GM19468 (cell line): ENCODE data around the gene HOXC6.

ENCODE experiments used
- ATAC-seq: cut with Tn5 transposase; IDR thresholded peaks from one replicate; pipeline ENCODE4 v1.9.1; 2021; ENCODE audit warnings: mild to moderate bottlenecking, moderate library complexity, moderate number of reproducible peaks; ENCODE audit not compliant: unreplicated experiment; ENCODE audit errors: extremely low read depth

HOXC6 gene

DNA sequence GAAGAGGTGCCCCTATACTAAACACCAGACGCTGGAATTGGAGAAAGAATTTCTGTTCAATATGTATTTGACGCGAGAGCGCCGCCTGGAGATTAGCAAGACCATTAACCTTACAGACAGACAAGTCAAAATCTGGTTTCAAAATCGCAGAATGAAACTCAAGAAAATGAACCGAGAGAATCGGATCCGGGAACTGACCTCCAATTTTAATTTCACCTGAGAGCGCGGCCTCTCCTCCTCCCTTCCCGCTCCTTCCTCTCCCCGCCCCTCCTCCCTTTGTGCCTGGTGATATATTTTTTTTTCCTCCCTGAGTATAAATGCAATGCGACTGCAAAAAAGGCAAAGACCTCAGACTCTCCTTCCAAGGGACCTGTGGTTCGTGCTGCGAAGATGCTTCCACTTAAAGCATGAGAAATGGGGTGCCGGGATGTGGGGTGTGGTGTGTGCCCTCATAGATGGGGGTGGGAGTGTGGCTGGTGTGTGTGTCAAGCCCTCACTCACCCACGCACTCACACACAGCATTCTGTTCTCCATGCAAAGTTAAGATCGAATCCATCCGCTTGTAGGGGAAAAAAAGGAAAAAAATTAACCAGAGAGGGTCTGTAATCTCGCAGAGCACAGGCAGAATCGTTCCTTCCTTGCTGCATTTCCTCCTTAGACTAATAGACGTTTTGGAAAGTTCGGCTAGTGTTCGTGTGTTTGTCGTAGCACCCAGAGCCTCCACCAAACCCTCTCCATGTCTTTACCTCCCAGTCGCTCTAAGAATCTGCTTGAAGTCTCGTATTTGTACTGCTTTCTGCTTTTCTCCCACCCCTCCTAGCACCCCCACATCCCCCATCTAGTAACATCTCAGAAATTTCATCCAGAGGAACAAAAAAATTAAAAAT lies 38.8 kb upstream of the HOXC6 start:
- ATAC-seq = no peak

DNA sequence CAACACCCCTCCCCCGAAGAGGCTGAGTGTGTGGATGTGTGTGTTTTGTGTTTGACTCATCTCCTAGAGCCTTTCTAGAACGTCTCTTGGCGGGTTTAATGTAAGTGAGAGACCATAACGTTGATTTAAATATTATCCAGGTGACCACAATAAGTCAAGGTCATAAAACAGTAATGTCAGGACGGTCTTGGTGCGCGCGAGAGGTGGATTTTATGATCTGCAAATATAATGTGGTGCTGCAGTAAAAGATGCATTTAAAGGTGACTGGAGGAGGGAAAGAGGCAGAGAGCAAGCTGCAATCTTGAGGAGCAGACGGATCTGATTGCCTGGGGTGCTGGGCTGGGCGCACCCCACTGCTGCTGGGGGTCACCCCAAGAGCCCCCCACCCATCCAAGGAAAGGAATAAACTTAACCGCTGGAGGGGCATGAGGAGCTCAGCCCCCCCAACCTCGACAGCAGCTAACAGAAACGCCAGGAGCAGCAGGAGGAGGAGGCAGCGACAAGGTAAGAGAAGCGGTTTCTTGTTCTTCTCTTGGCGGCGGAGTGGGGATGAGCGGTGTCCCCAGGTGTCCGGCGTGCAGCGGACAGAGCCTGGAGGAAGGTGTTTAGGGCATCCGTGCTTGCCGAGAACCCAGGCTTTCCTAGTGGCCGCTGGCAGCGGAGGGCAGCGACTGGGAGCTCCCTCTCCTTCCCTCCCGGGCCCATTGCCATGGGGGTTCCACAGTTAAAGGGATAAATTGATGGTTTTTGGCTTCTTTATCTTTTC lies 37.7 kb upstream of the HOXC6 start:
- ATAC-seq = no peak

GRCh38 chr12:53991077-53991460 lies 37.2 kb upstream of the HOXC6 start:
- ATAC-seq = no peak

DNA sequence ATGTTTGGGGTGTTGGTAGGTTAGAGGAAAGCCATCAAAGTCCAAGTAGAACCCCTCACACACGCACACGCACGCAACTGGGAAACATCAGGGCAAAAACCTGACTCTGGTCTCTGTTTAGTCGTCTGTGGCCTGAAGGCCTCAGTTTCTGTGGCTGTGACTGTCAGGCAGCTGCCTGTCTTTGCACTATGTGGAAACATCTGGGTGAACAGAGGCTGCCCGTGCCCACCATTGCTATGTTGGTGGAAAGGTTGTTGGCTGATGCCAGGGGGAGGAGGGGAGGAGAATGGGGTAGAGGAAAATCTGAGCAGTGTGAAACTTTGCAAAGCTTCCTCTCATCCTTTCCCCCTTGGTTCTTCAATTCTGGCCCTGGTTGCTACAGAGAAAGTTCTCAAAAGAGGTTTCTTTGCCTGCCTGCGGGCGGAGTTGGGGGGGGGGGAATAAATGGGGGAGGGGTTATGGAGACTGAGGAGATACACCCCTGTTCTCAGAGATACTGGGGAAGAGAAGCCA lies 35.8 kb upstream of the HOXC6 start:
- ATAC-seq = no peak

DNA sequence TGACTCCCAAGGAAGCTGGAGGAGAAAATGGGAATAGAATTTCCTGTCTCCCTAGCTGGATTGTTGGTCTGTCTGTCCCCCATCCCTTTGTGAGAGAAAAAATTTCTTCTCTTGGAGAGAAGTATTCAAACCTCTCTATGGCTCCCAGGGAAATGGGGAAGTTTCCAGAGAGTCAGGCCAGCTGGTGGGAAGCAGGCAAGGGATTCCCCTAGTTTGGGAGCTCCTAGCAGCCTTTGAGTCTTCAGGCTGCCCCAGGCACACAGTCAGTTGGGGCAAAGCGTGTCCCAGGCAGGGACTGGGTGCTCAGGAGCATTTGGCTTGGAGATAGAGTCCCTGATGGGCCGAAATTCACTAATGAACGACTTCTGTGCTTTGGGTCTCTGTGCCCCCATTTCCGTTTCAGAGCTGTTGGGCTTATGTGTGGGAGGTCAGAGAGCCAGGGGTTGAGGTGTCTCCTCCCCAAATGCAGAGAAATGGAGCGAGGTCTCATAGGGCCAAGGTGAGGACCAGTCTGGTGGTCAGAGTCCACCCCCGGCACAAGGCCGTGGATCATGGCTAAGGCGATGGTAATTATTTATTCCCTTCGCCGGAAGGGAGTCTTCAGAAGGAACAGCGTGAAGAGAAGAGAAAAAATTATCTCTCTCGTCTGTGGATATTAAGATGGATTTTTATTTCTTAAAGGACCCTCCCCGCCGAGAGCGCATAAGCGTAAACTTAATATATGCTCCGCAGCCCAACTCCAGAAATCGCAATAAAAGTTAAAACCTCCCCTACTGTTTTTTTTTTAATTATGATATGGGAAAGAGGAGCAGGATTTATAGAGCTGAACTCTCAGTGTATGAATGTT lies 34.9 kb upstream of the HOXC6 start:
- no peak for ATAC-seq

GRCh38 chr12:53994009-53994263 lies 34.3 kb upstream of the HOXC6 start:
- no peak for ATAC-seq

DNA sequence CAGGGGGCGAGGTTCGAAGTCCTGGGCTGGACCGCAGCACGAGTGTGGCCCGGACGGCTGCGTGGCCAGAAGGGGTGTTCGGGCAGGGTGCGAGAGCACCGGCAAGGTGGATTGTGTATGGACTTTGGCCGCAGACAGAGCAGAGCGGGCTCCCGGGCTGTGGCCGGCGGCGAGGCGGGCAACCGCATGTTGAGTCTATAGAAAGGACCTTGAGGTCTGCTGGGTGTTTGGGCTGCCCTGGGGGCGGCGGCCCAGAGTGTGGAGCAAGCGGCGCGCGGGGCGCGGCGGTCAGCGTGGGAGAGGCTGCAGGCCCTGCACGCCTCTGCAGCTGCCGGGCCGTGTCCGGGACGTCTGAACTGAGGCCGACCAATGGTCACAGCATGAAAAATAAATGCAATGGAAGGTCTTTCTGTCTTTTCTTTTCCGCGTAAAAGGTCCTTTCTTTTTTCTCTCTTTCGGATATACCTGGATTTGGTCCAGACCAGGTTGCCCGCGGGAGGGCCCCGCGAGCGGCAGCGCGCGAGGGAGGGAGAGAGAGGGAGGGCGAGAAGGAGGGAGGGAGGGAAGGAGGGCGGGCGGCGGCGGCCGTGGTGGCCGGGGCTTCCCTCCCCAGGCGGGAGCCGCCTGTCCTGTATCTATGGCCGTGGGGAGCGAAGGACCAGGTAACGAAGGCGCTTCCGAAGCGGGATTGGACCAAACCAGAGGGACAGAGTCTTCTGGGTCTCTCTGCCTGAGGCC lies 33.8 kb upstream of the HOXC6 start:
- no peak for ATAC-seq

- no peak for ATAC-seq
Observed at GRCh38 chr12:53995002-53995377, 33.2 kb upstream of the HOXC6 start.

DNA sequence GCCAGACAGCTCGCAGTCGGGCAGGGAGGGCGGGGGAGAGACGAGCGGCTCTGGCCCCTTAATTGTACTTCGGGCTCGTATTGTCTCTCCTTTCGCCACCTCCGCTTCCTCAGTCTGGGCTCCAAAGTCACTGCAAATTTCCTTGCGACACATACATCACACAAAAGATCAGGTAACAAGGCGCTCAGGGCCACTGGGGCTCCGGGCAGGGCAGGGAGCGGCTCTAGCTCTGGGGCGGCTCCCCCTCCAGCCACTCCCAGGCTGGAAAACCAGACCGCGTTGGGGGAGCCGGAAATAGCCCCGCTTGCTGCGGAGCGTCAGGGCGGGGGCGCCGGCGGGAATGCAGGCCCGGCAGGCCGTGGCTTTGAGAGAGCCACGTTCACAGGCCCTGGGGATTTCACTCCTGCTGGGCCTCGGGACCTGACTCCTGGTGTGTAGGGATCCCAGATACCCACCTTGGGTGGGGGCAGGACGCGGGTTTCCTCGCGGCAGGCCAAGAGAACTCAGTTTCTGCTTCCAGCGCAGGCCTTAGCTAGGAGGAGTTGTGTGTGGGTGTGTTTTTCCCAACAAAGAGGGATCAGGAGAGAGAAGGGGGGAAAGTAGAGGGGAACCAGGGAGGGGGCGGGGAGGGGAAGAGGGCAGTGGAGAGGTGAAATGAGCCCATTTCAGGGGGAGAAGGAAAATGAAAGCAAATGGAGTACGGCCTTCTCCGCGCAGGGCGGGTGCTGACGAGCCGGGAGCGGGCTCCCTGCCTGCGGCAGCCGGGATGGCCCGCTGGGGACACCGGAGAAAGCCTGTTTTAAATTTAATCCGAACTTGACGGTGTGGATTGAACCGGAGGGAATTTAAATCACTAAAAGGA lies 32.6 kb upstream of the HOXC6 start:
- no peak for ATAC-seq

GRCh38 chr12:53996240-53997203 lies 31.7 kb upstream of the HOXC6 start:
- ATAC-seq = no peak

GRCh38 chr12:53997204-53998109 lies 30.8 kb upstream of the HOXC6 start:
- ATAC-seq = no peak

- ATAC-seq = no peak
Observed at GRCh38 chr12:53998110-53998899, 29.9 kb upstream of the HOXC6 start.

- no peak for ATAC-seq
Observed at GRCh38 chr12:53998900-53999236, 29.4 kb upstream of the HOXC6 start.

GRCh38 chr12:53999559-54000115 lies 28.6 kb upstream of the HOXC6 start:
- no peak for ATAC-seq

- ATAC-seq = no peak
Observed at GRCh38 chr12:54000116-54001114, 27.8 kb upstream of the HOXC6 start, which contains the start of gene HOXC9. Gene HOXC9 (plus strand): TSS chr12:54000161. CDS start chr12:54000189, 28 bp downstream.
